H9 (cell line): ENCODE measurements around the gene NCAPH2. TPM values are rescaled to one million over a fixed set of nuclear protein-coding genes. Genes with fewer than 3 reads are reported as not detected.

Experiments
- DNase-seq: peaks from one replicate; pipeline ENCODE4 v3.0.0-alpha.2; 2017
- H2AFZ ChIP-seq: one replicate; pipeline ENCODE4 v1.6.1; 2013; ENCODE audit warnings: mild to moderate bottlenecking, low read length, control low read depth, moderate library complexity
- H2AK5ac ChIP-seq: 2 replicates; pipeline ENCODE4 v1.6.1; 2013; ENCODE audit warnings: low read length, control low read depth, mixed read lengths; ENCODE audit not compliant: insufficient read length
- H2BK120ac ChIP-seq: one replicate; pipeline ENCODE4 v1.6.1; 2013; ENCODE audit warnings: low read depth, mild to moderate bottlenecking, low read length, control low read depth, inconsistent platforms; ENCODE audit not compliant: poor library complexity, severe bottlenecking
- H2BK12ac ChIP-seq: 2 replicates; pipeline ENCODE4 v1.6.1; 2013; ENCODE audit warnings: low read length, control low read depth, mixed read lengths, low read depth; ENCODE audit not compliant: insufficient read length
- H2BK15ac ChIP-seq: 2 replicates; pipeline ENCODE4 v1.6.1; 2013; ENCODE audit warnings: low read depth, low read length, control low read depth
- H2BK20ac ChIP-seq: one replicate; pipeline ENCODE4 v1.6.1; 2013; ENCODE audit warnings: low read depth, mild to moderate bottlenecking, low read length, control low read depth, inconsistent platforms; ENCODE audit not compliant: poor library complexity, severe bottlenecking
- H2BK5ac ChIP-seq: 2 replicates; pipeline ENCODE4 v1.6.1; 2013; ENCODE audit warnings: low read length, control low read depth, mixed read lengths; ENCODE audit not compliant: insufficient read length
- H3K14ac ChIP-seq: 2 replicates; pipeline ENCODE4 v1.6.1; 2013; ENCODE audit warnings: low read length, control low read depth; ENCODE audit not compliant: insufficient read depth
- H3K18ac ChIP-seq: 2 replicates; pipeline ENCODE4 v1.6.1; 2013; ENCODE audit warnings: low read depth, mild to moderate bottlenecking, mixed read lengths, low read length, control low read depth; ENCODE audit not compliant: insufficient read length
- H3K23ac ChIP-seq: 2 replicates; pipeline ENCODE4 v1.6.1; 2013; ENCODE audit warnings: low read length, control low read depth, mixed read lengths, low read depth; ENCODE audit not compliant: insufficient read length
- H3K23me2 ChIP-seq: 2 replicates; pipeline ENCODE4 v1.6.1; 2013; ENCODE audit warnings: low read depth, mild to moderate bottlenecking, mixed read lengths, low read length, control low read depth; ENCODE audit not compliant: insufficient read length, poor library complexity, severe bottlenecking
- H3K27ac ChIP-seq: 2 replicates; pipeline ENCODE4 v1.5.1; 2013; ENCODE audit warnings: low read length, control low read depth, mixed read lengths, low read depth; ENCODE audit not compliant: insufficient read length
- H3K27me3 ChIP-seq: 2 replicates; pipeline ENCODE4 v1.6.1; 2013; ENCODE audit warnings: low read length, control low read depth, inconsistent platforms; ENCODE audit not compliant: insufficient read depth
- H3K4ac ChIP-seq: 2 replicates; pipeline ENCODE4 v1.6.1; 2013; ENCODE audit warnings: low read depth, mild to moderate bottlenecking, control low read depth, inconsistent platforms, low read length, moderate library complexity
- H3K4me1 ChIP-seq: 2 replicates; pipeline ENCODE4 v1.6.1; 2013; ENCODE audit warnings: low read length, control low read depth, inconsistent platforms; ENCODE audit not compliant: insufficient read depth
- H3K4me2 ChIP-seq: 2 replicates; pipeline ENCODE4 v1.6.1; 2013; ENCODE audit warnings: low read length, control low read depth, mixed read lengths; ENCODE audit not compliant: insufficient read length, insufficient read depth
- H3K56ac ChIP-seq: 2 replicates; pipeline ENCODE4 v1.6.1; 2013; ENCODE audit warnings: low read depth, mild to moderate bottlenecking, mixed read lengths, low read length, control low read depth; ENCODE audit not compliant: insufficient read length
- H3K79me1 ChIP-seq: 2 replicates; pipeline ENCODE4 v1.6.1; 2013; ENCODE audit warnings: low read depth, mild to moderate bottlenecking, moderate library complexity, low read length, control low read depth, inconsistent platforms; ENCODE audit not compliant: insufficient read depth, poor library complexity, severe bottlenecking
- H3K79me2 ChIP-seq: 2 replicates; pipeline ENCODE4 v1.6.1; 2013; ENCODE audit warnings: low read length, control low read depth, inconsistent platforms; ENCODE audit not compliant: insufficient read depth
- H3K9ac ChIP-seq: 2 replicates; pipeline ENCODE4 v1.6.1; 2013; ENCODE audit warnings: low read length, control low read depth, mixed read lengths; ENCODE audit not compliant: insufficient read length; ENCODE audit errors: extremely low read depth
- H3K9me3 ChIP-seq: one replicate; pipeline ENCODE4 v1.6.1; 2013; ENCODE audit warnings: low read depth, low read length, inconsistent platforms; ENCODE audit not compliant: control insufficient read depth
- H3T11ph ChIP-seq: one replicate; pipeline ENCODE4 v1.6.1; 2013; ENCODE audit warnings: mild to moderate bottlenecking, low read length, control low read depth, inconsistent platforms
- H4K20me1 ChIP-seq: one replicate; pipeline ENCODE4 v1.6.1; 2013; ENCODE audit not compliant: control insufficient read depth, insufficient read length, insufficient read depth
- H4K5ac ChIP-seq: 2 replicates; pipeline ENCODE4 v1.6.1; 2013; ENCODE audit warnings: low read depth, mild to moderate bottlenecking, mixed read lengths, low read length, control low read depth; ENCODE audit not compliant: insufficient read length
- H4K8ac ChIP-seq: replicated peaks from 2 replicates; pipeline ENCODE4 v1.6.1; 2013; ENCODE audit warnings: low read length, control low read depth, mixed read lengths, low read depth; ENCODE audit not compliant: insufficient read length
- H4K91ac ChIP-seq: 2 replicates; pipeline ENCODE4 v1.6.1; 2013; ENCODE audit warnings: low read depth, mild to moderate bottlenecking, moderate library complexity, mixed read lengths, low read length, control low read depth; ENCODE audit not compliant: insufficient read length
- H3K27ac Mint-ChIP-seq, 3 experiments: 2 replicates in 2 of 3; 3 replicates in 1 of 3; pipeline ENCODE4 v1.8.0; 2020 to 2021; ENCODE audit warnings: mixed read lengths in 3 of 3, mild to moderate bottlenecking in 1 of 3, moderate library complexity in 1 of 3
- H3K27me3 Mint-ChIP-seq: 2 replicates; pipeline ENCODE4 v1.8.0; 2021; ENCODE audit warnings: low read depth, mild to moderate bottlenecking, moderate library complexity, mixed read lengths
- H3K36me3 Mint-ChIP-seq, 3 experiments: 2 replicates in 2 of 3; 3 replicates in 1 of 3; pipeline ENCODE4 v1.8.0; 2020 to 2021; ENCODE audit warnings: low read depth in 3 of 3, mixed read lengths in 3 of 3; ENCODE audit not compliant: insufficient read depth in 1 of 3
- H3K4me1 Mint-ChIP-seq, 2 experiments: 2 replicates each; pipeline ENCODE4 v1.8.0; 2020; ENCODE audit warnings: mixed read lengths in 2 of 2
- H3K4me3 Mint-ChIP-seq, 2 experiments: 2 replicates in 1 of 2; 3 replicates in 1 of 2; pipeline ENCODE4 v1.8.0; 2020 to 2021; ENCODE audit warnings: mild to moderate bottlenecking in 2 of 2, mixed read lengths in 2 of 2, moderate library complexity in 1 of 2
- H3K9me3 Mint-ChIP-seq, 2 experiments: 2 replicates in 1 of 2; 3 replicates in 1 of 2; pipeline ENCODE4 v1.8.0; 2020; ENCODE audit warnings: mild to moderate bottlenecking in 2 of 2, mixed read lengths in 2 of 2, moderate library complexity in 1 of 2
- CTCF ChIP-seq: fragments of 200-600 bp; sonication (generic); conservative IDR thresholded peaks from 3 replicates; pipeline ENCODE4 v1.8.0; 2021; ENCODE audit warnings: antibody characterized with exemption, mild to moderate bottlenecking
- WGBS: extraction: QIAGEN DNeasy Blood & Tissue Kit; methylation state at CpG from one replicate; pipeline ENCODE4 v1.1.7; 2013; ENCODE audit warnings: missing lambda C conversion rate, low lambda C conversion rate, mixed read lengths; ENCODE audit not compliant: insufficient read length; ENCODE audit errors: extremely low coverage; 5-methylcytosine and 5-hydroxymethylcytosine counted together
- total RNA-seq: library from RNA; stranded (reverse); gene quantifications from 2 replicates; pipeline ENCODE4 v1.2.1, GENCODE V29; 2021

The NCAPH2 gene
- total RNA-seq, 1 experiment from 2014 or later, result 76.2 TPM

- Histone ChIP-seq H3K79me2 (no peaks in the 10 kb centered on the region), H3K9me3 (no peaks in the 10 kb centered on the region), H3K27ac (no peak overlapping the region), H2AK5ac (no peak overlapping the region), H2BK5ac (no peak overlapping the region), H3K27me3 (no peaks in the 10 kb centered on the region; the same call in 1 of the 2 replicates), H3K79me1 (no peaks in the 10 kb centered on the region), H3K18ac (no peak overlapping the region), H4K5ac (no peak overlapping the region), H3K4ac (no peak overlapping the region), H3K4me2 (no peak overlapping the region), H3K23me2 (peaks cover 2% of the 10 kb centered on the region), H3K4me1 (no peaks in the 10 kb centered on the region), H2BK120ac (no peak overlapping the region), H2AFZ (no peak overlapping the region), H3K14ac (no peak overlapping the region), H3K9ac (no peak overlapping the region), H4K8ac (no peak overlapping the region), H2BK15ac (no peak overlapping the region), H3K23ac (no peak overlapping the region), H2BK20ac (no peak overlapping the region), H4K91ac (no peak overlapping the region), H2BK12ac (no peak overlapping the region), H3T11ph (no peak overlapping the region), H3K56ac (no peak overlapping the region), H4K20me1 (no peaks in the 10 kb centered on the region)
- no CpG with 5 or more reads among the region's 35 CpGs for WGBS
- Mint-ChIP-seq H3K4me1 (peaks cover 0 to 3% of the 10 kb centered on the region in 2 experiments; a peak in 1 of 4 replicates), H3K27ac (no peak overlapping the region), H3K36me3 (no peaks in the 10 kb centered on the region), H3K9me3 (no peaks in the 10 kb centered on the region; a peak in 1 of 5 replicates), H3K4me3 (no peak overlapping the region), H3K27me3 (peaks cover 39% of the 10 kb centered on the region)
- no peak for TF ChIP-seq CTCF
- DNase-seq, result no peak
Observed at GRCh38 chr22:50547263-50547985, 39.4 kb downstream of the NCAPH2 start.
